ENCODE results near the gene SSNA1. TPM values are rescaled to one million over a fixed set of nuclear protein-coding genes. Genes with fewer than 3 reads are reported as not detected.

Gene SSNA1
- polyA plus RNA-seq, 1 donor from 2014 or later: 170 TPM

DNA sequence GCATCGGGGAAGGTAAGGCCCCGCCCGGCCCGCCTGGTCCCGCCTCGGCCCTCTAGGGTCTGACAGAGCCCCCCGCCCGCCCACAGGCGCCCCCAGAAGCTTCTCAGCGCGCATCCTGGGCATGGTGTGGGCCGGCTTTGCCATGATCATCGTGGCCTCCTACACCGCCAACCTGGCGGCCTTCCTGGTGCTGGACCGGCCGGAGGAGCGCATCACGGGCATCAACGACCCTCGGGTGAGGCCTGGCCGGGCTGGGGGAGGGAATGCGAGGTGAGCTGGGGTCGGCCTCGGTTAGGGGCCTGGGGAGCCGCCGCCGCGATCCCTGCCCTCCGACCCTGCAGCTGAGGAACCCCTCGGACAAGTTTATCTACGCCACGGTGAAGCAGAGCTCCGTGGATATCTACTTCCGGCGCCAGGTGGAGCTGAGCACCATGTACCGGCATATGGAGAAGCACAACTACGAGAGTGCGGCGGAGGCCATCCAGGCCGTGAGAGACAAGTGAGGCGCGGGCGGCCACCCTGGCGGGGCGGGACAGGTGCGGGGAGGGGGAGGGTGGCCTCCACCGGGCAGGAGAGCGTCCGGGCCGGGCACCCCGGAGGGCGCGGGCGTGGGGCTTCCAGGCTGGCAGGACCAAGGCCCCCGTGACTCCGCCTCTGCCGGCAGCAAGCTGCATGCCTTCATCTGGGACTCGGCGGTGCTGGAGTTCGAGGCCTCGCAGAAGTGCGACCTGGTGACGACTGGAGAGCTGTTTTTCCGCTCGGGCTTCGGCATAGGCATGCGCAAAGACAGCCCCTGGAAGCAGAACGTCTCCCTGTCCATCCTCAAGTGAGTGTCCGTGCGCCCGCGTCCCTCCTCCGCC lies 25.7 kb upstream of the SSNA1 start:
- no peak overlapping the region for H2AFZ ChIP-seq (ENCODE audit: low read depth, low read length)
- H3K27ac ChIP-seq (ENCODE audit: low read length): no peak overlapping the region
- TF ChIP-seq POLR2AphosphoS5 (IDR thresholded peaks at IDR 0.05) (no peak), MXI1 (conservative IDR thresholded peaks at IDR 0.05; ENCODE audit: poor library complexity, severe bottlenecking) (no peak), SMC3 (conservative IDR thresholded peaks at IDR 0.05; ENCODE audit: poor library complexity) (peak; percentile 47), TAF1 (IDR thresholded peaks at IDR 0.05; ENCODE audit: low read depth) (no peak), EP300 (conservative IDR thresholded peaks at IDR 0.05; ENCODE audit: poor library complexity, severe bottlenecking) (no peak), RAD21 (conservative IDR thresholded peaks at IDR 0.05) (peak; percentile 39), EZH2 (IDR thresholded peaks at IDR 0.05; ENCODE audit: borderline replicate concordance, insufficient read depth, low read length, poor library complexity, severe bottlenecking) (no peak)
- TF ChIP-seq, protein P1, sequence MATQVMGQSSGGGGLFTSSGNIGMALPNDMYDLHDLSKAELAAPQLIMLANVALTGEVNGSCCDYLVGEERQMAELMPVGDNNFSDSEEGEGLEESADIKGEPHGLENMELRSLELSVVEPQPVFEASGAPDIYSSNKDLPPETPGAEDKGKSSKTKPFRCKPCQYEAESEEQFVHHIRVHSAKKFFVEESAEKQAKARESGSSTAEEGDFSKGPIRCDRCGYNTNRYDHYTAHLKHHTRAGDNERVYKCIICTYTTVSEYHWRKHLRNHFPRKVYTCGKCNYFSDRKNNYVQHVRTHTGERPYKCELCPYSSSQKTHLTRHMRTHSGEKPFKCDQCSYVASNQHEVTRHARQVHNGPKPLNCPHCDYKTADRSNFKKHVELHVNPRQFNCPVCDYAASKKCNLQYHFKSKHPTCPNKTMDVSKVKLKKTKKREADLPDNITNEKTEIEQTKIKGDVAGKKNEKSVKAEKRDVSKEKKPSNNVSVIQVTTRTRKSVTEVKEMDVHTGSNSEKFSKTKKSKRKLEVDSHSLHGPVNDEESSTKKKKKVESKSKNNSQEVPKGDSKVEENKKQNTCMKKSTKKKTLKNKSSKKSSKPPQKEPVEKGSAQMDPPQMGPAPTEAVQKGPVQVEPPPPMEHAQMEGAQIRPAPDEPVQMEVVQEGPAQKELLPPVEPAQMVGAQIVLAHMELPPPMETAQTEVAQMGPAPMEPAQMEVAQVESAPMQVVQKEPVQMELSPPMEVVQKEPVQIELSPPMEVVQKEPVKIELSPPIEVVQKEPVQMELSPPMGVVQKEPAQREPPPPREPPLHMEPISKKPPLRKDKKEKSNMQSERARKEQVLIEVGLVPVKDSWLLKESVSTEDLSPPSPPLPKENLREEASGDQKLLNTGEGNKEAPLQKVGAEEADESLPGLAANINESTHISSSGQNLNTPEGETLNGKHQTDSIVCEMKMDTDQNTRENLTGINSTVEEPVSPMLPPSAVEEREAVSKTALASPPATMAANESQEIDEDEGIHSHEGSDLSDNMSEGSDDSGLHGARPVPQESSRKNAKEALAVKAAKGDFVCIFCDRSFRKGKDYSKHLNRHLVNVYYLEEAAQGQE (IDR thresholded peaks at IDR 0.05; ENCODE audit: borderline replicate concordance): no peak
- TF ChIP-seq, protein P2, sequence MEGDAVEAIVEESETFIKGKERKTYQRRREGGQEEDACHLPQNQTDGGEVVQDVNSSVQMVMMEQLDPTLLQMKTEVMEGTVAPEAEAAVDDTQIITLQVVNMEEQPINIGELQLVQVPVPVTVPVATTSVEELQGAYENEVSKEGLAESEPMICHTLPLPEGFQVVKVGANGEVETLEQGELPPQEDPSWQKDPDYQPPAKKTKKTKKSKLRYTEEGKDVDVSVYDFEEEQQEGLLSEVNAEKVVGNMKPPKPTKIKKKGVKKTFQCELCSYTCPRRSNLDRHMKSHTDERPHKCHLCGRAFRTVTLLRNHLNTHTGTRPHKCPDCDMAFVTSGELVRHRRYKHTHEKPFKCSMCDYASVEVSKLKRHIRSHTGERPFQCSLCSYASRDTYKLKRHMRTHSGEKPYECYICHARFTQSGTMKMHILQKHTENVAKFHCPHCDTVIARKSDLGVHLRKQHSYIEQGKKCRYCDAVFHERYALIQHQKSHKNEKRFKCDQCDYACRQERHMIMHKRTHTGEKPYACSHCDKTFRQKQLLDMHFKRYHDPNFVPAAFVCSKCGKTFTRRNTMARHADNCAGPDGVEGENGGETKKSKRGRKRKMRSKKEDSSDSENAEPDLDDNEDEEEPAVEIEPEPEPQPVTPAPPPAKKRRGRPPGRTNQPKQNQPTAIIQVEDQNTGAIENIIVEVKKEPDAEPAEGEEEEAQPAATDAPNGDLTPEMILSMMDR (IDR thresholded peaks at IDR 0.05; ENCODE audit: poor library complexity, severe bottlenecking): peak; percentile 50

DNA sequence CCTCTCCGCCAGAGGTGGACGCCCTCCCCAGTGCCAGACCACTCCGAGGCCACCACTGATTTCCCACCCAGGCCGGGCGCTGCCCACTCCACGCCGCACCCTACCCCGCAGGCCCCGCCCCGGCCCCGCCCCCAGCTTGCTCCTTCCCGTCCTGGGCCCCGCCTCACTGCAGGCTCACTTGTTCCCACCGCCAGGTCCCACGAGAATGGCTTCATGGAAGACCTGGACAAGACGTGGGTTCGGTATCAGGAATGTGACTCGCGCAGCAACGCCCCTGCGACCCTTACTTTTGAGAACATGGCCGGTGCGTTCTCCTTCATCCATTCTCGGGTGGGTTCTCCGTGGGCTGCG lies 25.1 kb upstream of the SSNA1 start:
- Histone ChIP-seq H3K36me3 (ENCODE audit: insufficient read depth, low read length) (no peaks in the 10 kb centered on the region), H3K9me3 (ENCODE audit: low read length) (no peaks in the 10 kb centered on the region), H3K9ac (ENCODE audit: low read length) (no peak overlapping the region), H3K79me2 (replicated peaks; ENCODE audit: insufficient read depth, low read length) (no peaks in the 10 kb centered on the region), H3K4me2 (ENCODE audit: low read length) (no peak overlapping the region), H4K20me1 (ENCODE audit: insufficient read depth) (no peaks in the 10 kb centered on the region), H3K9me2 (ENCODE audit: insufficient read depth, low read length) (no peaks in the 10 kb centered on the region), H3K27ac (ENCODE audit: low read length) (no peak overlapping the region), H3K4me3 (ENCODE audit: low read length) (peak overlapping the region; percentile 44), H2AFZ (ENCODE audit: low read depth, low read length) (no peak overlapping the region), H3F3A (ENCODE audit: insufficient read depth, low read length, poor library complexity, severe bottlenecking) (no peaks in the 10 kb centered on the region), H3K27me3 (ENCODE audit: insufficient read depth, low read depth, low read length) (peaks cover 84% of the 10 kb centered on the region)
- TF ChIP-seq EZH2 (IDR thresholded peaks at IDR 0.05; ENCODE audit: borderline replicate concordance, insufficient read depth, low read length, poor library complexity, severe bottlenecking): no peak
- no peak for TF ChIP-seq TAF1 (IDR thresholded peaks at IDR 0.05; ENCODE audit: low read depth)
- no peak for TF ChIP-seq SMC3 (conservative IDR thresholded peaks at IDR 0.05; ENCODE audit: poor library complexity)
- TF ChIP-seq, protein P1 (IDR thresholded peaks at IDR 0.05; ENCODE audit: borderline replicate concordance): no peak
- TF ChIP-seq EP300 (conservative IDR thresholded peaks at IDR 0.05; ENCODE audit: poor library complexity, severe bottlenecking): no peak
- TF ChIP-seq, protein P2 (IDR thresholded peaks at IDR 0.05; ENCODE audit: poor library complexity, severe bottlenecking): no peak
- no peak for TF ChIP-seq MXI1 (conservative IDR thresholded peaks at IDR 0.05; ENCODE audit: poor library complexity, severe bottlenecking)
- TF ChIP-seq POLR2AphosphoS5 (IDR thresholded peaks at IDR 0.05): no peak
- no peak for TF ChIP-seq RAD21 (conservative IDR thresholded peaks at IDR 0.05)

More for the DNA sequence above, 25.7 kb upstream of the SSNA1 start:
- Histone ChIP-seq H3K9me3 (ENCODE audit: low read length) (no peaks in the 10 kb centered on the region), H3K36me3 (ENCODE audit: insufficient read depth, low read length) (no peaks in the 10 kb centered on the region), H3K79me2 (replicated peaks; ENCODE audit: insufficient read depth, low read length) (no peaks in the 10 kb centered on the region), H3K4me3 (ENCODE audit: low read length) (peak overlapping the region; percentile 44), H3K9me2 (ENCODE audit: insufficient read depth, low read length) (no peaks in the 10 kb centered on the region), H3F3A (ENCODE audit: insufficient read depth, low read length, poor library complexity, severe bottlenecking) (no peaks in the 10 kb centered on the region), H3K27me3 (ENCODE audit: insufficient read depth, low read depth, low read length) (peaks cover 84% of the 10 kb centered on the region), H3K9ac (ENCODE audit: low read length) (no peak overlapping the region), H3K4me2 (ENCODE audit: low read length) (no peak overlapping the region), H4K20me1 (ENCODE audit: insufficient read depth) (no peaks in the 10 kb centered on the region)

All from neural cell (in vitro differentiated cells).